GM12878 (cell line): ENCODE measurements around the gene ATRNL1. TPM values are rescaled to one million over a fixed set of nuclear protein-coding genes. Genes with fewer than 3 reads are reported as not detected.

Experiments
- ATAC-seq: fragments of 200-7000 bp; cut with Tn5 transposase; 3 replicates; pipeline ENCODE4 v1.9.1; 2020; ENCODE audit warnings: mild to moderate bottlenecking, moderate library complexity
- BruUV-seq: library from RNA; stranded (reverse); fragments of 400-500 nt; replicated peaks from 2 replicates; lab custom pipeline; 2021; lab: Mats Ljungman, UMichigan
- CTCF ChIA-PET: fragments of 300-600 bp; sonication (Branson Sonifier 250); formaldehyde crosslinking; extraction: SDS; loops from one replicate; lab custom pipeline; 2021; ENCODE audit warnings: inconsistent platforms; lab: Yijun Ruan, JAX
- POLR2A ChIA-PET: fragments of 350-600 bp; formaldehyde crosslinking; extraction: SDS; loops from one replicate; lab custom pipeline; 2021; ENCODE audit warnings: inconsistent platforms; lab: Charles Lee
- RAD21 ChIA-PET: fragments of 300-600 bp; sonication (Branson Sonifier 250); formaldehyde crosslinking; loops from one replicate; lab custom pipeline; 2023; ENCODE audit warnings: antibody characterized with exemption; ENCODE audit not compliant: unreplicated experiment; lab: Charles Lee
- SMC1A ChIA-PET: fragments of 300-600 bp; sonication (Branson Sonifier 250); formaldehyde crosslinking; loops from one replicate; lab custom pipeline; 2023; ENCODE audit not compliant: unreplicated experiment, uncharacterized antibody; lab: Charles Lee
- DNase-seq: peaks from one replicate; pipeline ENCODE4 v3.0.0-alpha.2; 2011; ENCODE audit warnings: low read depth, low spot score
- FAIRE-seq: peaks from 3 replicates; lab custom pipeline; 2011; peaks lifted over from hg19 to GRCh38; lab: Jason Lieb, UNC
- H2AFZ ChIP-seq: 2 replicates; pipeline ENCODE4 v1.6.0; 2011; ENCODE audit warnings: low read depth, low read length, control low read depth; ENCODE audit not compliant: control insufficient read depth
- H3K27ac ChIP-seq: 2 replicates; pipeline ENCODE4 v1.5.1; 2011; ENCODE audit warnings: control low read depth; ENCODE audit not compliant: control insufficient read depth, insufficient read depth
- H3K27me3 ChIP-seq, 2 experiments: replicated peaks in 1 of 2; 2 replicates each; pipeline versions ENCODE4 v1.6.0 to v1.6.1; 2011; ENCODE audit warnings: low read length in 1 of 2; ENCODE audit not compliant: control insufficient read depth in 2 of 2, insufficient read depth in 2 of 2
- H3K36me3 ChIP-seq, 2 experiments: 2 replicates each; pipeline ENCODE4 v1.5.1; 2011; ENCODE audit warnings: low read length in 1 of 2; ENCODE audit not compliant: control insufficient read depth in 2 of 2, insufficient read depth in 2 of 2
- H3K4me1 ChIP-seq: 2 replicates; pipeline ENCODE4 v1.6.1; 2011; ENCODE audit warnings: mild to moderate bottlenecking, low read length, moderate library complexity, mixed read lengths; ENCODE audit not compliant: control insufficient read depth, insufficient read depth
- H3K4me2 ChIP-seq: 2 replicates; pipeline ENCODE4 v1.6.0; 2011; ENCODE audit warnings: control low read depth; ENCODE audit not compliant: control insufficient read depth, insufficient read depth
- H3K4me3 ChIP-seq: fragments of 200-600 bp; sonication (generic); 2 replicates; pipeline ENCODE4 v1.5.1; 2016
- H3K79me2 ChIP-seq: 2 replicates; pipeline ENCODE4 v1.6.0; 2011; ENCODE audit warnings: low read length; ENCODE audit not compliant: control insufficient read depth, insufficient read depth
- H3K9ac ChIP-seq: 2 replicates; pipeline ENCODE4 v1.8.0; 2011; ENCODE audit warnings: low read length, control low read depth, mixed read lengths; ENCODE audit not compliant: control insufficient read depth, insufficient read depth
- H3K9me3 ChIP-seq: replicated peaks from 3 replicates; pipeline ENCODE4 v1.5.1; 2011; ENCODE audit warnings: mild to moderate bottlenecking, low read length; ENCODE audit not compliant: control insufficient read depth, insufficient read depth
- H4K20me1 ChIP-seq: 2 replicates; pipeline ENCODE4 v1.6.0; 2011; ENCODE audit not compliant: control insufficient read depth, insufficient read depth
- CEBPB ChIP-seq, 2 experiments: fragments of 150-350 bp in 1 of 2; IDR thresholded peaks; 2 replicates each; pipeline ENCODE4 v1.6.1; 2012 to 2014; ENCODE audit warnings: low read depth in 2 of 2, low read length in 2 of 2, borderline replicate concordance in 1 of 2, inconsistent platforms in 1 of 2
- ESRRA ChIP-seq: IDR thresholded peaks from 2 replicates; pipeline ENCODE4 v1.6.1; 2012; ENCODE audit warnings: mild to moderate bottlenecking, low read length, improper control_type of control experiment
- HDAC2 ChIP-seq: fragments of 200-600 bp; sonication (generic); IDR thresholded peaks from 2 replicates; pipeline ENCODE4 v1.6.1; 2017
- PBX3 ChIP-seq: IDR thresholded peaks from 2 replicates; pipeline ENCODE4 v1.6.1; 2011; ENCODE audit warnings: mild to moderate bottlenecking, low read depth, low read length, moderate library complexity; ENCODE audit not compliant: insufficient replicate concordance
- PRDM15 ChIP-seq: fragments of 450-650 bp; formaldehyde crosslinking; IDR thresholded peaks from 2 replicates; pipeline ENCODE4 v1.4.0; 2020; ENCODE audit warnings: mild to moderate bottlenecking, moderate library complexity
- SPI1 ChIP-seq: IDR thresholded peaks from 2 replicates; pipeline ENCODE4 v1.6.1; 2011; ENCODE audit warnings: low read depth, mild to moderate bottlenecking, low read length, moderate library complexity, borderline replicate concordance; ENCODE audit not compliant: insufficient read depth
- WGBS: methylation state at CpG from one replicate; pipeline ENCODE4 v1.1.6; 2016; ENCODE audit warnings: low lambda C conversion rate; ENCODE audit not compliant: insufficient replicate concordance, insufficient coverage; ENCODE audit errors: missing lambda C conversion rate; 5-methylcytosine and 5-hydroxymethylcytosine counted together
- in situ Hi-C: fragments of 300-500 bp; cut with MboI; formaldehyde crosslinking; loops from 9 replicates; pipeline ENCODE4 v1.14.3; 2018; ENCODE audit warnings: mixed read lengths
- intact Hi-C: fragments of 100-400 bp; cut with micrococcal nuclease; formaldehyde crosslinking; loops from one replicate; pipeline ENCODE4 v1.14.2; 2022; ENCODE audit not compliant: unreplicated experiment
- polyA plus RNA-seq, 11 experiments: library from polyadenylated mRNA; depleted of rRNA in 4 of 11; unstranded in 6 of 11; stranded (reverse) in 5 of 11; fragments of >200 nt; fragmentation: Nextera tagmentation in 4 of 11; fragmentation: Illumina TruSeq in 1 of 11; extraction: Ambion mirVana in 4 of 11; extraction: Trizol in 1 of 11; gene quantifications; 1 replicate in 1 of 11; 2 replicates in 10 of 11; pipeline versions ENCODE4 v1.2.1 to v1.2.3, GENCODE V29; 2011 to 2016; ENCODE audit warnings: inconsistent platforms in 2 of 11, missing spikeins in 2 of 11, low read depth in 1 of 11
- total RNA-seq, 4 experiments: library from RNA; depleted of rRNA in 3 of 4; stranded (reverse); fragments of >200 nt in 3 of 4; fragmentation: Illumina TruSeq in 1 of 4; extraction: Trizol in 1 of 4; gene quantifications; 2 replicates each; pipeline versions ENCODE4 v1.2.1 to v1.2.3, GENCODE V29; 2013 to 2021

Gene ATRNL1
- total and polyA plus RNA-seq, 10 of the 15 experiments (the other 5 are each of a cell fraction or from before 2014, with no cell fraction given): 0.03 to 1.4 (median 0.34) TPM

- no peak for DNase-seq
- Histone ChIP-seq H3K4me2 (no peak overlapping the region), H3K9me3 (no peaks in the 10 kb centered on the region), H3K27ac (no peak overlapping the region), H3K36me3 (no peaks in the 10 kb centered on the region), H3K4me3 (no peak overlapping the region), H4K20me1 (no peaks in the 10 kb centered on the region), H2AFZ (no peak overlapping the region), H3K4me1 (no peaks in the 10 kb centered on the region), H3K27me3 (no peaks in the 10 kb centered on the region), H3K79me2 (no peaks in the 10 kb centered on the region)
- in situ Hi-C loops (no loop called here), intact Hi-C loops (no loop called here)
- 28% methylated on average over 4 of the region's 4 CpGs for WGBS
- no TSS peak for BruUV-seq
- FAIRE-seq: no peak
- ATAC-seq: no peak
- CTCF ChIA-PET: no interaction called here
- POLR2A ChIA-PET: no interaction called here
- SMC1A ChIA-PET: no interaction called here
- RAD21 ChIA-PET: no interaction called here
- no peak for TF ChIP-seq HDAC2
- TF ChIP-seq CEBPB (IDR thresholded peaks at IDR 0.05; ENCODE audit: borderline replicate concordance in 1 of 2, low read depth in 2 of 2, low read length in 2 of 2): no peak
- TF ChIP-seq SPI1: no peak
- TF ChIP-seq, all 136 proteins: peak for 0
- no peak overlapping the region for H3K9ac ChIP-seq
These were observed 848.9 kb downstream of the ATRNL1 start for GRCh38 chr10:115942101-115942500.

GRCh38 chr10:115944538-115944937 is 851.4 kb downstream of the ATRNL1 start:
- BruUV-seq: no TSS peak
- 56% methylated on average over 6 of the region's 6 CpGs for WGBS
- Histone ChIP-seq H2AFZ (no peak overlapping the region), H4K20me1 (no peaks in the 10 kb centered on the region), H3K9ac (no peak overlapping the region), H3K27me3 (no peaks in the 10 kb centered on the region), H3K4me1 (no peaks in the 10 kb centered on the region), H3K27ac (no peak overlapping the region), H3K4me3 (no peak overlapping the region), H3K79me2 (no peaks in the 10 kb centered on the region), H3K36me3 (no peaks in the 10 kb centered on the region), H3K9me3 (no peaks in the 10 kb centered on the region), H3K4me2 (no peak overlapping the region)
- in situ Hi-C loops: no loop called here
- RAD21 ChIA-PET: no interaction called here
- CTCF ChIA-PET: no interaction called here
- no peak for FAIRE-seq
- no peak for DNase-seq
- POLR2A ChIA-PET: no interaction called here
- TF ChIP-seq HDAC2 (no peak), PBX3 (no peak), PRDM15 (CRISPR knock-in tag) (no peak), ESRRA (no peak)
- intact Hi-C loops: no loop called here
- ATAC-seq: no peak
- SMC1A ChIA-PET: no interaction called here
